MCF 10A (cell line): ENCODE data around the gene SEPHS1. TPM values are rescaled to one million over a fixed set of nuclear protein-coding genes. Genes with fewer than 3 reads are reported as not detected.

Experiments used
- BruUV-seq: library from RNA; stranded (reverse); fragments of 400-500 nt; replicated peaks from 2 replicates; lab custom pipeline; 2021; lab: Mats Ljungman, UMichigan
- CTCF ChIA-PET: fragments of 300-600 bp; sonication (Branson Sonifier 250); formaldehyde crosslinking; extraction: SDS; loops from one replicate; lab custom pipeline; 2021; ENCODE audit warnings: antibody characterized with exemption, inconsistent platforms; lab: Yijun Ruan, JAX
- POLR2A ChIA-PET: fragments of 300-600, 350-650 bp; sonication (Branson Sonifier 250); formaldehyde crosslinking; extraction: SDS; loops from one replicate; lab custom pipeline; 2020; ENCODE audit warnings: antibody characterized with exemption, inconsistent platforms; lab: Yijun Ruan, JAX
- DNase-seq: peaks from one replicate; pipeline ENCODE4 v3.0.0-alpha.2; 2018; ENCODE audit not compliant: unreplicated experiment
- H3K27ac Mint-ChIP-seq: one replicate; pipeline ENCODE4 v1.8.0; 2022; ENCODE audit warnings: mild to moderate bottlenecking, low read depth, mixed read lengths; ENCODE audit not compliant: unreplicated experiment
- H3K27me3 Mint-ChIP-seq: one replicate; pipeline ENCODE4 v1.8.0; 2022; ENCODE audit warnings: mixed read lengths; ENCODE audit not compliant: insufficient read depth, unreplicated experiment
- H3K36me3 Mint-ChIP-seq: one replicate; pipeline ENCODE4 v1.8.0; 2022; ENCODE audit warnings: mild to moderate bottlenecking, moderate library complexity, mixed read lengths; ENCODE audit not compliant: insufficient read depth, unreplicated experiment
- H3K4me1 Mint-ChIP-seq: one replicate; pipeline ENCODE4 v1.8.0; 2022; ENCODE audit warnings: mixed read lengths; ENCODE audit not compliant: insufficient read depth, unreplicated experiment
- H3K4me3 Mint-ChIP-seq: one replicate; pipeline ENCODE4 v1.8.0; 2022; ENCODE audit warnings: mild to moderate bottlenecking, moderate library complexity, mixed read lengths; ENCODE audit not compliant: unreplicated experiment
- H3K9me3 Mint-ChIP-seq: one replicate; pipeline ENCODE4 v1.8.0; 2022; ENCODE audit warnings: mixed read lengths; ENCODE audit not compliant: unreplicated experiment
- CTCF ChIP-seq: fragments of 200-600 bp; IDR thresholded peaks from one replicate; pipeline ENCODE4 v1.8.0; 2022; ENCODE audit warnings: antibody characterized with exemption, mild to moderate bottlenecking; ENCODE audit not compliant: unreplicated experiment
- intact Hi-C: fragments of 100-400 bp; cut with micrococcal nuclease; formaldehyde crosslinking; loops from 2 replicates; pipeline ENCODE4 v1.14.1; 2022
- total RNA-seq: library from RNA; stranded (reverse); gene quantifications from 2 replicates; pipeline ENCODE4 v1.2.3, GENCODE V29; 2022

Gene SEPHS1
- total RNA-seq, 1 experiment from 2014 or later: 60.8 TPM

- no peak for DNase-seq
- Mint-ChIP-seq H3K9me3 (no peaks in the 10 kb centered on the region), H3K4me1 (no peaks in the 10 kb centered on the region), H3K27me3 (no peaks in the 10 kb centered on the region), H3K4me3 (no peak overlapping the region), H3K27ac (no peak overlapping the region), H3K36me3 (peaks cover 33% of the 10 kb centered on the region)
- ChIA-PET POLR2A (no interaction called here), CTCF (interaction anchor here (1.3 to 2.4 kb wide), 3 partner anchors 14 to 110 kb away, joined by 3 to 17 read pairs (median 4); no protein-coding TSS in a partner anchor)
- BruUV-seq: no TSS peak
- TF ChIP-seq CTCF: no peak
- intact Hi-C loops: no loop called here
Observed at GRCh38 chr10:13316635-13317311, 31.3 kb downstream of the SEPHS1 start.

DNA sequence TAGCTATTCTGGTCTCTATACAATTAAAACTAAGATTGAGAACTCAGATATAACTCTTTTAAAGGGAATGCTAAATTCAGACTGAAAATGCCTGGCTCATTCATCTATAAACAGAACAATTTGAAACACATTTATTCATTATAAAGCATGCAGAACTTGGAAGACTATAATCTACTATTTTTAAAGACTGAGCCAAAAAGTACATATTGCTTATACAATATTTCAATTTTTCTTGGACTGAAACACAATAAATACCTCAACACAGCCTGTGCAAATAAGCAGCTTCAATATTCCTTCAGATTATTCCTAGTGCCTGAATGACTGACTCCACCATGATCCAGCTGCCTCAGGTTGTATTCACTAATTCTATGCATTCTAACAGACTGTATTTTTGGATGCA lies 32.7 kb downstream of the SEPHS1 start:
- ChIA-PET POLR2A (interaction anchor here (1.1 kb wide), 1 partner anchor 13 kb away, joined by 3 read pairs; no protein-coding TSS in a partner anchor), CTCF (no interaction called here)
- no peak for DNase-seq
- intact Hi-C loops: no loop called here
- Mint-ChIP-seq H3K4me1 (no peaks in the 10 kb centered on the region), H3K27ac (no peak overlapping the region), H3K27me3 (no peaks in the 10 kb centered on the region), H3K36me3 (peaks cover 29% of the 10 kb centered on the region), H3K9me3 (no peaks in the 10 kb centered on the region), H3K4me3 (no peak overlapping the region)
- BruUV-seq: no TSS peak
- no peak for TF ChIP-seq CTCF

DNA sequence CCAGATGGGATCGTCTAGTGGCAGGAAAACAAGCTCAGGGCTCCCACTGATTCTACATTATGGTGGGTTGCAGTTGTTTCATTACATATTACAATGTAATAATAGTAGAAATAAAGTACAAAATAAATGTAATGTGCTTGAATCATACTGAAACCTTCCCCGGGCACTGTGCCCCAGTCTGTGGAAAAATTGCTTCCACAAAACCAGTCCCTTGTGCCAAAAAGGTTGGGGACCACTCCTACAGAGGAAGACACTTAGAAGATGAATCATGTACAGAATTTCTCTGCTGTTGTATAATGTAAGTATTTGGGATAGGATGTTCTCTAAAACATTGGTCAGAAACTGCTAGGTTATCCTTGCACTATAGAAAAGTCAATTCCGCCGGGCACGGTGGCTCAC lies 36.9 kb downstream of the SEPHS1 start:
- intact Hi-C loops: no loop called here
- CTCF ChIA-PET: no interaction called here
- no peak overlapping the region for H3K4me3 Mint-ChIP-seq
- no peaks in the 10 kb centered on the region for H3K27me3 Mint-ChIP-seq
- no peaks in the 10 kb centered on the region for H3K36me3 Mint-ChIP-seq
- H3K4me1 Mint-ChIP-seq: no peaks in the 10 kb centered on the region
- no peak overlapping the region for H3K27ac Mint-ChIP-seq
- H3K9me3 Mint-ChIP-seq: no peaks in the 10 kb centered on the region
- no peak for TF ChIP-seq CTCF
- no TSS peak for BruUV-seq
- POLR2A ChIA-PET: interaction anchor here (1.3 kb wide), 1 partner anchor 9 kb away, joined by 4 read pairs; no protein-coding TSS in a partner anchor
- no peak for DNase-seq

DNA sequence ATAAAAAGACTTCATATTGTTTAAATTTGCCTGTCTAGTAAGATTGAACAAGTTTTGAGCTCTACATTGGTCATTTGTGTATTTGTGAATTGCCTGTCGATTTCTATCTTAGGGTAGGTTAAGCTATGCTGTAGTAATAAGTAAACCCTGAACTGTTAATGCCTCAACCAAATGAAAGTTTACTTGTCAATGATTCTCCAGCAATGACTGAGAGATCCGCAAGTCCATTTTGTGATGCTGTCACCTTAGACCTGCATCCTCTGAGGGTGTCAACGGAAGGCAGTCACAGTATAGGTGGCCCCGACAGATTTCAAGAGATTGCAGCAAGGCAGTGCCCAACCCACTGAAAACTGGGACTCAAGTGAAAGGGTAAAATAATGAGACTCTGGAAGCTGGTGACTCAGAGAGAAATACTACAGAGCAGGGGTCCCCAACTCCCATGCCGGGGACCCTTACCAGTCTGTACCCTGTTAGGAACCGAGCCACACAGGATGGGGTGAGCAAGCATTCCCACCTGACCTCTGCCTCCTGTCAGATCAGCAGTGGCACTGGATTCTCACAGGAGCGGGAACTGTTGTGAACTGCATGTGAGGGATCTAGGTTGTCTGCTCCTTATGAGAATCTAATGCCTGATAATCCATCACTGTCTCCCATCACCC lies 37.4 kb downstream of the SEPHS1 start:
- ChIA-PET CTCF (interaction anchor here (0.6 to 0.7 kb wide), 2 partner anchors 12 to 952 kb away, joined by 3 to 5 read pairs; no protein-coding TSS in a partner anchor), POLR2A (interaction anchor here (0.7 to 1.3 kb wide), 3 partner anchors 8 to 98 kb away, joined by 3 to 4 read pairs (median 3); no protein-coding TSS in a partner anchor)
- intact Hi-C loops: no loop called here
- no peaks in the 10 kb centered on the region for H3K9me3 Mint-ChIP-seq
- no peaks in the 10 kb centered on the region for H3K4me1 Mint-ChIP-seq
- no peaks in the 10 kb centered on the region for H3K36me3 Mint-ChIP-seq
- no peak overlapping the region for H3K4me3 Mint-ChIP-seq
- H3K27ac Mint-ChIP-seq: no peak overlapping the region
- DNase-seq: no peak
- no peak for TF ChIP-seq CTCF
- H3K27me3 Mint-ChIP-seq: no peaks in the 10 kb centered on the region
- BruUV-seq: no TSS peak
